ENCODE measurements around the gene PTPRT.

DNA sequence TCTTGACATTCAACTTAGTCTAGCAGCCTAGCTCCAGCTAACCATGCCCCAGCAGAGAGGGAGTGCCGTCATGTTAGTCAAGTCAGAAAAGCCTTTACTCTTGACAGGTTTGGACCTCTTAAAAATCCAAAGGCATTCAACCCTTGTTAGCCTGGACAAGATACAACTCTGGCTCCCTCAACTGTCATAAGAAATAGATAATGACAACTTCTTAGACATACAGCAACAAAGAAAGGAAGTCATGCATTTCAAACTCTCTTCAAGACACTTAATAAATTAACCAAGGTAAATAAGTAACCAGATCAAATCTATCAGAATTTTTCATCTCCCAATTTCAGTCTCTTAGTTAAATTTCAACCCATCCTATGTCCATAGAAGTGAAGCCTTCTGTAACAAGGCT, 22.7 kb downstream of the PTPRT start:
- TF ChIP-seq GLIS2 (tag by site-specific recombination; IDR thresholded peaks at IDR 0.05) (no peak), ZNF561 (tag by site-specific recombination; IDR thresholded peaks at IDR 0.05; ENCODE audit: borderline replicate concordance) (no peak), ZNF404 (tag by site-specific recombination; IDR thresholded peaks at IDR 0.05) (no peak), ZNF19 (tag by site-specific recombination; IDR thresholded peaks at IDR 0.05; ENCODE audit: low read depth) (no peak), SCRT2 (tag by site-specific recombination; IDR thresholded peaks at IDR 0.05) (no peak), ZNF776 (tag by site-specific recombination; IDR thresholded peaks at IDR 0.05; ENCODE audit: borderline replicate concordance) (no peak), ZNF549 (tag by site-specific recombination; IDR thresholded peaks at IDR 0.05) (no peak), ZNF350 (tag by site-specific recombination; IDR thresholded peaks at IDR 0.05) (no peak)
- TF ChIP-seq, protein P1, sequence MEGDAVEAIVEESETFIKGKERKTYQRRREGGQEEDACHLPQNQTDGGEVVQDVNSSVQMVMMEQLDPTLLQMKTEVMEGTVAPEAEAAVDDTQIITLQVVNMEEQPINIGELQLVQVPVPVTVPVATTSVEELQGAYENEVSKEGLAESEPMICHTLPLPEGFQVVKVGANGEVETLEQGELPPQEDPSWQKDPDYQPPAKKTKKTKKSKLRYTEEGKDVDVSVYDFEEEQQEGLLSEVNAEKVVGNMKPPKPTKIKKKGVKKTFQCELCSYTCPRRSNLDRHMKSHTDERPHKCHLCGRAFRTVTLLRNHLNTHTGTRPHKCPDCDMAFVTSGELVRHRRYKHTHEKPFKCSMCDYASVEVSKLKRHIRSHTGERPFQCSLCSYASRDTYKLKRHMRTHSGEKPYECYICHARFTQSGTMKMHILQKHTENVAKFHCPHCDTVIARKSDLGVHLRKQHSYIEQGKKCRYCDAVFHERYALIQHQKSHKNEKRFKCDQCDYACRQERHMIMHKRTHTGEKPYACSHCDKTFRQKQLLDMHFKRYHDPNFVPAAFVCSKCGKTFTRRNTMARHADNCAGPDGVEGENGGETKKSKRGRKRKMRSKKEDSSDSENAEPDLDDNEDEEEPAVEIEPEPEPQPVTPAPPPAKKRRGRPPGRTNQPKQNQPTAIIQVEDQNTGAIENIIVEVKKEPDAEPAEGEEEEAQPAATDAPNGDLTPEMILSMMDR (tag by site-specific recombination; IDR thresholded peaks at IDR 0.05): no peak
- TF ChIP-seq, protein P2, sequence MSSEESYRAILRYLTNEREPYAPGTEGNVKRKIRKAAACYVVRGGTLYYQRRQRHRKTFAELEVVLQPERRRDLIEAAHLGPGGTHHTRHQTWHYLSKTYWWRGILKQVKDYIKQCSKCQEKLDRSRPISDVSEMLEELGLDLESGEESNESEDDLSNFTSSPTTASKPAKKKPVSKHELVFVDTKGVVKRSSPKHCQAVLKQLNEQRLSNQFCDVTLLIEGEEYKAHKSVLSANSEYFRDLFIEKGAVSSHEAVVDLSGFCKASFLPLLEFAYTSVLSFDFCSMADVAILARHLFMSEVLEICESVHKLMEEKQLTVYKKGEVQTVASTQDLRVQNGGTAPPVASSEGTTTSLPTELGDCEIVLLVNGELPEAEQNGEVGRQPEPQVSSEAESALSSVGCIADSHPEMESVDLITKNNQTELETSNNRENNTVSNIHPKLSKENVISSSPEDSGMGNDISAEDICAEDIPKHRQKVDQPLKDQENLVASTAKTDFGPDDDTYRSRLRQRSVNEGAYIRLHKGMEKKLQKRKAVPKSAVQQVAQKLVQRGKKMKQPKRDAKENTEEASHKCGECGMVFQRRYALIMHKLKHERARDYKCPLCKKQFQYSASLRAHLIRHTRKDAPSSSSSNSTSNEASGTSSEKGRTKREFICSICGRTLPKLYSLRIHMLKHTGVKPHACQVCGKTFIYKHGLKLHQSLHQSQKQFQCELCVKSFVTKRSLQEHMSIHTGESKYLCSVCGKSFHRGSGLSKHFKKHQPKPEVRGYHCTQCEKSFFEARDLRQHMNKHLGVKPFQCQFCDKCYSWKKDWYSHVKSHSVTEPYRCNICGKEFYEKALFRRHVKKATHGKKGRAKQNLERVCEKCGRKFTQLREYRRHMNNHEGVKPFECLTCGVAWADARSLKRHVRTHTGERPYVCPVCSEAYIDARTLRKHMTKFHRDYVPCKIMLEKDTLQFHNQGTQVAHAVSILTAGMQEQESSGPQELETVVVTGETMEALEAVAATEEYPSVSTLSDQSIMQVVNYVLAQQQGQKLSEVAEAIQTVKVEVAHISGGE (tag by site-specific recombination; conservative IDR thresholded peaks at IDR 0.05; ENCODE audit: low read depth): no peak
- TF ChIP-seq, protein P3, sequence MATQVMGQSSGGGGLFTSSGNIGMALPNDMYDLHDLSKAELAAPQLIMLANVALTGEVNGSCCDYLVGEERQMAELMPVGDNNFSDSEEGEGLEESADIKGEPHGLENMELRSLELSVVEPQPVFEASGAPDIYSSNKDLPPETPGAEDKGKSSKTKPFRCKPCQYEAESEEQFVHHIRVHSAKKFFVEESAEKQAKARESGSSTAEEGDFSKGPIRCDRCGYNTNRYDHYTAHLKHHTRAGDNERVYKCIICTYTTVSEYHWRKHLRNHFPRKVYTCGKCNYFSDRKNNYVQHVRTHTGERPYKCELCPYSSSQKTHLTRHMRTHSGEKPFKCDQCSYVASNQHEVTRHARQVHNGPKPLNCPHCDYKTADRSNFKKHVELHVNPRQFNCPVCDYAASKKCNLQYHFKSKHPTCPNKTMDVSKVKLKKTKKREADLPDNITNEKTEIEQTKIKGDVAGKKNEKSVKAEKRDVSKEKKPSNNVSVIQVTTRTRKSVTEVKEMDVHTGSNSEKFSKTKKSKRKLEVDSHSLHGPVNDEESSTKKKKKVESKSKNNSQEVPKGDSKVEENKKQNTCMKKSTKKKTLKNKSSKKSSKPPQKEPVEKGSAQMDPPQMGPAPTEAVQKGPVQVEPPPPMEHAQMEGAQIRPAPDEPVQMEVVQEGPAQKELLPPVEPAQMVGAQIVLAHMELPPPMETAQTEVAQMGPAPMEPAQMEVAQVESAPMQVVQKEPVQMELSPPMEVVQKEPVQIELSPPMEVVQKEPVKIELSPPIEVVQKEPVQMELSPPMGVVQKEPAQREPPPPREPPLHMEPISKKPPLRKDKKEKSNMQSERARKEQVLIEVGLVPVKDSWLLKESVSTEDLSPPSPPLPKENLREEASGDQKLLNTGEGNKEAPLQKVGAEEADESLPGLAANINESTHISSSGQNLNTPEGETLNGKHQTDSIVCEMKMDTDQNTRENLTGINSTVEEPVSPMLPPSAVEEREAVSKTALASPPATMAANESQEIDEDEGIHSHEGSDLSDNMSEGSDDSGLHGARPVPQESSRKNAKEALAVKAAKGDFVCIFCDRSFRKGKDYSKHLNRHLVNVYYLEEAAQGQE (tag by site-specific recombination; IDR thresholded peaks at IDR 0.05): no peak
- TF ChIP-seq, protein P4, sequence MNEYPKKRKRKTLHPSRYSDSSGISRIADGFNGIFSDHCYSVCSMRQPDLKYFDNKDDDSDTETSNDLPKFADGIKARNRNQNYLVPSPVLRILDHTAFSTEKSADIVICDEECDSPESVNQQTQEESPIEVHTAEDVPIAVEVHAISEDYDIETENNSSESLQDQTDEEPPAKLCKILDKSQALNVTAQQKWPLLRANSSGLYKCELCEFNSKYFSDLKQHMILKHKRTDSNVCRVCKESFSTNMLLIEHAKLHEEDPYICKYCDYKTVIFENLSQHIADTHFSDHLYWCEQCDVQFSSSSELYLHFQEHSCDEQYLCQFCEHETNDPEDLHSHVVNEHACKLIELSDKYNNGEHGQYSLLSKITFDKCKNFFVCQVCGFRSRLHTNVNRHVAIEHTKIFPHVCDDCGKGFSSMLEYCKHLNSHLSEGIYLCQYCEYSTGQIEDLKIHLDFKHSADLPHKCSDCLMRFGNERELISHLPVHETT (tag by site-specific recombination; IDR thresholded peaks at IDR 0.05): no peak
